ENCODE data around the gene CCNK.

Gene CCNK

DNA sequence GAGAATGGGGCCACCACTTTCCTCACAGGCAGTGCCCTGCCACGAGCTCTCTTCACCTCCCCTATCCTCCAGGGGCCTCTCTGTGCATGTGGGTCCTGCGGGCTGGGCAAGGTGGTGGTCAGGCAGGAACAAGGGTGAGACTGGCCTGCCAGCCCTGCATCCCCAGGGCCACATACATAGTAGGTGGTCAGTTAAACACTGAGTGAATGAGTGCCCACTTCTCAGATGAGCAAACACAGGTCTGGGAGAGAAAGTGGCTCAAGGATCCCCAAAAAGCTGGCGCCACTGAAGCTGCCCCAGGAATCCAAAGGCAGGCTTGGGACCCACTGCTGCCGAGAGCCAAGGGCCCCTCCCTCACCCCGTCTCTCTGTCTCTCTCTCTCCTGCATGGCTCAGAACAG lies 51.1 kb downstream of the CCNK start:
- Histone ChIP-seq H3K9ac (ENCODE audit: low read length) (no peak overlapping the region), H3K18ac (ENCODE audit: low read length) (no peak overlapping the region), H2AK5ac (ENCODE audit: low read length) (no peak overlapping the region), H3K27me3 (ENCODE audit: insufficient read depth, low read length, poor library complexity) (no peaks in the 10 kb centered on the region), H3K79me2 (ENCODE audit: control insufficient read depth, insufficient read depth, low read length) (no peaks in the 10 kb centered on the region), H4K5ac (ENCODE audit: low read length) (no peak overlapping the region), H3K4me1 (ENCODE audit: control insufficient read depth, low read depth, low read length) (peaks cover 3% of the 10 kb centered on the region), H2BK15ac (replicated peaks; ENCODE audit: low read depth) (no peak overlapping the region), H4K8ac (ENCODE audit: low read depth, low read length) (no peak overlapping the region), H3K56ac (ENCODE audit: low read length) (no peak overlapping the region), H3K23ac (ENCODE audit: low read length) (no peak overlapping the region), H3K4me3 (ENCODE audit: low read length) (no peak overlapping the region), H3K4me2 (ENCODE audit: low read length) (no peak overlapping the region), H3K36me3 (ENCODE audit: control insufficient read depth, insufficient read depth, low read length) (no peaks in the 10 kb centered on the region), H2BK120ac (ENCODE audit: low read depth, low read length) (no peak overlapping the region), H3K4ac (ENCODE audit: low read depth, low read length) (no peak overlapping the region), H3K27ac (ENCODE audit: low read depth, low read length) (no peak overlapping the region), H2BK5ac (ENCODE audit: low read length) (no peak overlapping the region), H3K79me1 (ENCODE audit: low read length) (no peaks in the 10 kb centered on the region)
- no peak for DNase-seq
- no CpG with 5 or more reads among the region's 5 CpGs for WGBS (ENCODE audit: extremely low coverage, insufficient coverage, low lambda C conversion rate)

DNA sequence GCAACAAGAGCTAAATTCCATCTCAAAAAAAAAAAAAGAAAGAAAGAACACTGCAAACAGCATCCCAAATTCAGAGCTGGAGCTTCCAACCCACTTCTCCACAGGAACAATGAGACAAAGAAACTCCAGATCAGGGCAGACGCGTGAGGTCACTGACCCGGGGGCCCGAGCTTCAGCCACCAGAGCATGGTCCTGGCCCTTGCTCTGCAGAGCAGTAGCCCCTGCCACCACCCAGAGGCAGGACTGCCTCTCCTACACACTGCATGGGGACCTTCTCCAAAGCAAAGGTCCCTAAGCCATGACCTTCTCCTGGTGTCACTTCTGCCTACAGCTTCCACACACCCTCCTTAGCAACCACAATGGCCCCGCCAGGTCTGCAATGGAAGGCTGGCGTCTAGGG lies 53.1 kb downstream of the CCNK start:
- no peak overlapping the region for H3K9ac ChIP-seq (ENCODE audit: low read length)
- H3K18ac ChIP-seq (ENCODE audit: low read length): no peak overlapping the region
- no peak overlapping the region for H2AK5ac ChIP-seq (ENCODE audit: low read length)
- H3K4me2 ChIP-seq (ENCODE audit: low read length): no peak overlapping the region
- DNase-seq: no peak
- H2BK5ac ChIP-seq (ENCODE audit: low read length): no peak overlapping the region
- H3K27ac ChIP-seq (ENCODE audit: low read depth, low read length): no peak overlapping the region
- H3K23ac ChIP-seq (ENCODE audit: low read length): no peak overlapping the region
- H2BK15ac ChIP-seq (replicated peaks; ENCODE audit: low read depth): no peak overlapping the region
- no peaks in the 10 kb centered on the region for H3K79me1 ChIP-seq (ENCODE audit: low read length)
- H3K36me3 ChIP-seq (ENCODE audit: control insufficient read depth, insufficient read depth, low read length): no peaks in the 10 kb centered on the region
- no peaks in the 10 kb centered on the region for H3K27me3 ChIP-seq (ENCODE audit: insufficient read depth, low read length, poor library complexity)
- no peak overlapping the region for H4K5ac ChIP-seq (ENCODE audit: low read length)
- H3K4me1 ChIP-seq (ENCODE audit: control insufficient read depth, low read depth, low read length): peaks cover 3% of the 10 kb centered on the region
- H4K8ac ChIP-seq (ENCODE audit: low read depth, low read length): no peak overlapping the region
- H3K4me3 ChIP-seq (ENCODE audit: low read length): no peak overlapping the region
- H3K4ac ChIP-seq (ENCODE audit: low read depth, low read length): no peak overlapping the region
- H3K79me2 ChIP-seq (ENCODE audit: control insufficient read depth, insufficient read depth, low read length): no peaks in the 10 kb centered on the region
- H3K56ac ChIP-seq (ENCODE audit: low read length): no peak overlapping the region
- WGBS (ENCODE audit: extremely low coverage, insufficient coverage, low lambda C conversion rate): no CpG with 5 or more reads among the region's 6 CpGs
- H2BK120ac ChIP-seq (ENCODE audit: low read depth, low read length): no peak overlapping the region

DNA sequence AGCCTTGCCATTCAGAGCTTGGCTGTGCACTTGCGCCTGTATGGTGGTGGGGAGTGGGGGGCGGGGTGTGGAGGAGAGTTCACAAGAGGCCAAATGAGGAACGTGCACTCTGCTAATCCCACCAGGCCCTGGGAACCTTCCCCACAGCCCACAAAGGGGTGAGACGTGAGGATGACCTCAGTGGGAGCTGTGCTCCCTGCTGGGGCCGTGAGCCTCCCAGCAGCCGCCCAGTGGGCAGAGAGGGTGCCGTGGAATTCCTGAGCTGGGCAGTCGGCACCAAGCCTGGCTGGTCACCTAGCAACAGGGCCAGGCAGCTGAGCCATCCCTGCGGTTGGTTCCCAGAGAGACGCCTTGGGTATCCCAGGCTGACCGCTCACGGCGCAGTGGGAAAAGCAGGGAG lies 53.7 kb downstream of the CCNK start:
- H3K4me3 ChIP-seq (ENCODE audit: low read length): no peak overlapping the region
- no peak overlapping the region for H4K5ac ChIP-seq (ENCODE audit: low read length)
- no peak overlapping the region for H2AK5ac ChIP-seq (ENCODE audit: low read length)
- H3K4ac ChIP-seq (ENCODE audit: low read depth, low read length): no peak overlapping the region
- no peaks in the 10 kb centered on the region for H3K27me3 ChIP-seq (ENCODE audit: insufficient read depth, low read length, poor library complexity)
- DNase-seq: no peak
- H3K18ac ChIP-seq (ENCODE audit: low read length): no peak overlapping the region
- no peaks in the 10 kb centered on the region for H3K79me2 ChIP-seq (ENCODE audit: control insufficient read depth, insufficient read depth, low read length)
- no peak overlapping the region for H3K4me2 ChIP-seq (ENCODE audit: low read length)
- no peak overlapping the region for H3K56ac ChIP-seq (ENCODE audit: low read length)
- no peak overlapping the region for H3K27ac ChIP-seq (ENCODE audit: low read depth, low read length)
- no peak overlapping the region for H3K23ac ChIP-seq (ENCODE audit: low read length)
- H3K79me1 ChIP-seq (ENCODE audit: low read length): no peaks in the 10 kb centered on the region
- H2BK5ac ChIP-seq (ENCODE audit: low read length): no peak overlapping the region
- H2BK15ac ChIP-seq (replicated peaks; ENCODE audit: low read depth): no peak overlapping the region
- no peak overlapping the region for H4K8ac ChIP-seq (ENCODE audit: low read depth, low read length)
- no peak overlapping the region for H3K9ac ChIP-seq (ENCODE audit: low read length)
- H3K36me3 ChIP-seq (ENCODE audit: control insufficient read depth, insufficient read depth, low read length): no peaks in the 10 kb centered on the region
- H2BK120ac ChIP-seq (ENCODE audit: low read depth, low read length): no peak overlapping the region
- WGBS (ENCODE audit: extremely low coverage, insufficient coverage, low lambda C conversion rate): no CpG with 5 or more reads among the region's 13 CpGs
- H3K4me1 ChIP-seq (ENCODE audit: control insufficient read depth, low read depth, low read length): peaks cover 3% of the 10 kb centered on the region

DNA sequence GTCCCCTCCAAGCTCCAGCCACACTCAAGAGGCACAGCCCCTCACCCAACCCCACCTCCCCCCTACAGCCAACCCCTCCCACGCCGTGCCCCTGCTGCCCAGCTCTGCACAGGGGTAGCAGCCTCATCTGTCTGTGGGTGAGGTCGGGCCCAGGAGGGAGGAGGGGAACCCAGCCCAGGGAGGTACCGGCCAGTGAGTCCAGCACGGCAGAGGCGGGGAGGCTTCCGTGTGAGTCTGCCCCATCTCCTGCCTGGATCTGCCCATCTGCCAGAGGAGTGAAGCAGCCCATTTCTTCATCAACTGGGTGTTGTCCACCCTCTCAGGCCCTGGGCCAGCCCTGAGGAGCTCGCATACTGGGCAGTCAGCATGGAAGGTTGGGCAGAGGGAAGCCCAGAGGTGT lies 54.2 kb downstream of the CCNK start:
- Histone ChIP-seq H3K79me1 (ENCODE audit: low read length) (no peaks in the 10 kb centered on the region), H3K4me1 (ENCODE audit: control insufficient read depth, low read depth, low read length) (peaks cover 3% of the 10 kb centered on the region), H3K27me3 (ENCODE audit: insufficient read depth, low read length, poor library complexity) (no peaks in the 10 kb centered on the region), H3K27ac (ENCODE audit: low read depth, low read length) (no peak overlapping the region), H3K56ac (ENCODE audit: low read length) (no peak overlapping the region), H2BK5ac (ENCODE audit: low read length) (no peak overlapping the region), H3K9ac (ENCODE audit: low read length) (no peak overlapping the region), H3K23ac (ENCODE audit: low read length) (no peak overlapping the region), H4K5ac (ENCODE audit: low read length) (no peak overlapping the region), H2BK120ac (ENCODE audit: low read depth, low read length) (no peak overlapping the region), H3K4me3 (ENCODE audit: low read length) (no peak overlapping the region), H2AK5ac (ENCODE audit: low read length) (no peak overlapping the region), H3K4ac (ENCODE audit: low read depth, low read length) (no peak overlapping the region), H3K36me3 (ENCODE audit: control insufficient read depth, insufficient read depth, low read length) (no peaks in the 10 kb centered on the region), H2BK15ac (replicated peaks; ENCODE audit: low read depth) (no peak overlapping the region), H3K4me2 (ENCODE audit: low read length) (no peak overlapping the region), H3K18ac (ENCODE audit: low read length) (no peak overlapping the region), H4K8ac (ENCODE audit: low read depth, low read length) (no peak overlapping the region), H3K79me2 (ENCODE audit: control insufficient read depth, insufficient read depth, low read length) (no peaks in the 10 kb centered on the region)
- WGBS (ENCODE audit: extremely low coverage, insufficient coverage, low lambda C conversion rate): no CpG with 5 or more reads among the region's 8 CpGs
- no peak for DNase-seq

DNA sequence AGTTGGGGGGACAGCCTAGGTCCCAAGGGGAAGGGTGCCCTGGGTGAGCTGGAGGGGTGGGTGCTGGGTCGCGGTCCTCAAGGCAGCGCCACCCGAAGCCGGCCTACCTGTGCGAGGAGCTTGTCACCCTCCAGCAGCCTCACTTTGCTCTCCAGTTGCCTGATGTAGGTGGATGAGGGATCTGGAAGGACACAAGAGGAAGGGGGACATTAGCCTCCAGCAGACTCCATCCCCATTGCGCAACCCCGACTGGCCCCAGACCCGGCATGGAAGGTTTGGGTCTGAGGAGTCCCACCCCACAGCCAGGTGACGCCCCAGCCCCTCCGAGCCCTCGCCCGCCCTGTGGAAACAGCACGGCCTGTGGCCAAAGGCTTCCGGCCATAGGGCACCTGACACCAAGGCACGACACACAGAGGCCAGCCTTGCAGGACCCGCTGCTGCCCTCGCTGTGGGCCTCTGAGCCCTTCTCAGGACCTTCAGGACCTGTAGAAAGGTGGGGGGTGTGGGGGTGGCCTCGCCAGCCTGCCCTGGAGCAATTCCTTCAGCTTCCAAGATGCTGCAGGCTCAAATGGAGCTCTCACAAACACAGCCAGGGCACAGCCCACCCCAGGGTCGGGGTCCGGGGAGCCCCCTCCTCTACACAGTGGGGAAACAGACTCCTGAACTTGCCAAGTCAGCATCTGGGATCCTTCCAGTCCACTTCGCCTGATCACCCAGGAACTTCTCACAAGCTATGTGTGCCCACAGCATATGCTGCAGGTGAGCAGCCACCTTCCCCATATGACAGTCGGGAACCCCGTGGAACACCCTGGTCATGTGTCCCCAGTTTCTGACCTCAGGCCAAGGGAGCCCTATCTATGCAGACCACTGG lies 54.9 kb downstream of the CCNK start:
- H2AK5ac ChIP-seq (ENCODE audit: low read length): no peak overlapping the region
- no peak overlapping the region for H4K8ac ChIP-seq (ENCODE audit: low read depth, low read length)
- H3K4me3 ChIP-seq (ENCODE audit: low read length): no peak overlapping the region
- H3K18ac ChIP-seq (ENCODE audit: low read length): no peak overlapping the region
- H3K27me3 ChIP-seq (ENCODE audit: insufficient read depth, low read length, poor library complexity): no peaks in the 10 kb centered on the region
- H2BK15ac ChIP-seq (replicated peaks; ENCODE audit: low read depth): no peak overlapping the region
- no peak overlapping the region for H4K5ac ChIP-seq (ENCODE audit: low read length)
- no peak overlapping the region for H3K56ac ChIP-seq (ENCODE audit: low read length)
- H3K4me1 ChIP-seq (ENCODE audit: control insufficient read depth, low read depth, low read length): no peaks in the 10 kb centered on the region
- no peak overlapping the region for H3K9ac ChIP-seq (ENCODE audit: low read length)
- no peak overlapping the region for H2BK5ac ChIP-seq (ENCODE audit: low read length)
- no peaks in the 10 kb centered on the region for H3K79me1 ChIP-seq (ENCODE audit: low read length)
- H3K4ac ChIP-seq (ENCODE audit: low read depth, low read length): no peak overlapping the region
- no CpG with 5 or more reads among the region's 24 CpGs for WGBS (ENCODE audit: extremely low coverage, insufficient coverage, low lambda C conversion rate)
- no peaks in the 10 kb centered on the region for H3K36me3 ChIP-seq (ENCODE audit: control insufficient read depth, insufficient read depth, low read length)
- H3K4me2 ChIP-seq (ENCODE audit: low read length): no peak overlapping the region
- no peaks in the 10 kb centered on the region for H3K79me2 ChIP-seq (ENCODE audit: control insufficient read depth, insufficient read depth, low read length)
- H2BK120ac ChIP-seq (ENCODE audit: low read depth, low read length): no peak overlapping the region
- no peak for DNase-seq
- no peak overlapping the region for H3K23ac ChIP-seq (ENCODE audit: low read length)
- no peak overlapping the region for H3K27ac ChIP-seq (ENCODE audit: low read depth, low read length)

DNA sequence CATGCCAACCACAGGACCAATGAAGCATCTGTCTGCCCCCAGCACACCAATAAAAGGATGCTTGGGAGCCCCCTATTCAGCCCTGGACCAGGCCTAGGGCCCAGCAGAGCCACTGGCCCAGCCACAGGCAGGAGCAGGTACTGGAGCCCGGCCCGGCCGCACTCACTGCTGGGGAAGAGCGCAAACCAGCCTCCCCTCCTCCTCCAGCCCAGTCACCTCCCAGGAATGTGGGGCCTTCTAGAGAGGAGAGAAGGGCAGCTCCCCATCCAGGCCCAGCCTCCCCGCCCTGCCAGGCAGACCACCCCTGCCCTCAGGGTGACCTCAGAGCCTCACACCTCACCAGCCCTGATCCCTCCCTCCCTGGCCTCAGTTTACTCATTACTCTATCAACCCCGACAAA lies 56.2 kb downstream of the CCNK start:
- H2BK15ac ChIP-seq (replicated peaks; ENCODE audit: low read depth): no peak overlapping the region
- H3K27me3 ChIP-seq (ENCODE audit: insufficient read depth, low read length, poor library complexity): no peaks in the 10 kb centered on the region
- H3K79me1 ChIP-seq (ENCODE audit: low read length): no peaks in the 10 kb centered on the region
- peak overlapping the region; percentile 67 for H3K56ac ChIP-seq (ENCODE audit: low read length)
- H3K4me1 ChIP-seq (ENCODE audit: control insufficient read depth, low read depth, low read length): no peaks in the 10 kb centered on the region
- no peak overlapping the region for H3K27ac ChIP-seq (ENCODE audit: low read depth, low read length)
- H4K5ac ChIP-seq (ENCODE audit: low read length): no peak overlapping the region
- H3K23ac ChIP-seq (ENCODE audit: low read length): no peak overlapping the region
- no peaks in the 10 kb centered on the region for H3K36me3 ChIP-seq (ENCODE audit: control insufficient read depth, insufficient read depth, low read length)
- H2BK120ac ChIP-seq (ENCODE audit: low read depth, low read length): no peak overlapping the region
- H3K79me2 ChIP-seq (ENCODE audit: control insufficient read depth, insufficient read depth, low read length): no peaks in the 10 kb centered on the region
- no peak overlapping the region for H2BK5ac ChIP-seq (ENCODE audit: low read length)
- no peak overlapping the region for H3K4ac ChIP-seq (ENCODE audit: low read depth, low read length)
- H3K4me2 ChIP-seq (ENCODE audit: low read length): no peak overlapping the region
- H3K9ac ChIP-seq (ENCODE audit: low read length): no peak overlapping the region
- no peak overlapping the region for H2AK5ac ChIP-seq (ENCODE audit: low read length)
- no peak overlapping the region for H4K8ac ChIP-seq (ENCODE audit: low read depth, low read length)
- WGBS (ENCODE audit: extremely low coverage, insufficient coverage, low lambda C conversion rate): no CpG with 5 or more reads among the region's 6 CpGs
- H3K18ac ChIP-seq (ENCODE audit: low read length): no peak overlapping the region
- DNase-seq: peak; percentile 83
- no peak overlapping the region for H3K4me3 ChIP-seq (ENCODE audit: low read length)

All from mesendoderm (in vitro differentiated cells).